Body of pancreas (tissue), 4 donors: ENCODE measurements around the gene DEPDC7.

Source experiments
- CTCF ChIP-seq, 7 experiments: fragments of 450-650 bp in 4 of 7; fragments of 200-600 bp in 3 of 7; sonication (generic) in 3 of 7; IDR thresholded peaks; one replicate each; pipeline ENCODE4 v1.5.1; 2016 to 2019; ENCODE audit warnings: antibody characterized with exemption in 7 of 7
- POLR2A ChIP-seq, 3 donors: fragments of 450-650 bp; IDR thresholded peaks; one replicate each; pipeline ENCODE4 v1.6.1; 2016; ENCODE audit warnings: antibody characterized with exemption in 3 of 3, mild to moderate bottlenecking in 2 of 3

GRCh38 chr11:33006010-33006409, 9.7 kb upstream of the DEPDC7 start:
- TF ChIP-seq CTCF (IDR thresholded peaks at IDR 0.05), result no peak
- TF ChIP-seq POLR2A (IDR thresholded peaks at IDR 0.05), result no peak
